ENCODE data around the gene E2F8.

GRCh38 chr11:19229671-19230070, 11.1 kb downstream of the E2F8 start:
- TF ChIP-seq, protein P1, sequence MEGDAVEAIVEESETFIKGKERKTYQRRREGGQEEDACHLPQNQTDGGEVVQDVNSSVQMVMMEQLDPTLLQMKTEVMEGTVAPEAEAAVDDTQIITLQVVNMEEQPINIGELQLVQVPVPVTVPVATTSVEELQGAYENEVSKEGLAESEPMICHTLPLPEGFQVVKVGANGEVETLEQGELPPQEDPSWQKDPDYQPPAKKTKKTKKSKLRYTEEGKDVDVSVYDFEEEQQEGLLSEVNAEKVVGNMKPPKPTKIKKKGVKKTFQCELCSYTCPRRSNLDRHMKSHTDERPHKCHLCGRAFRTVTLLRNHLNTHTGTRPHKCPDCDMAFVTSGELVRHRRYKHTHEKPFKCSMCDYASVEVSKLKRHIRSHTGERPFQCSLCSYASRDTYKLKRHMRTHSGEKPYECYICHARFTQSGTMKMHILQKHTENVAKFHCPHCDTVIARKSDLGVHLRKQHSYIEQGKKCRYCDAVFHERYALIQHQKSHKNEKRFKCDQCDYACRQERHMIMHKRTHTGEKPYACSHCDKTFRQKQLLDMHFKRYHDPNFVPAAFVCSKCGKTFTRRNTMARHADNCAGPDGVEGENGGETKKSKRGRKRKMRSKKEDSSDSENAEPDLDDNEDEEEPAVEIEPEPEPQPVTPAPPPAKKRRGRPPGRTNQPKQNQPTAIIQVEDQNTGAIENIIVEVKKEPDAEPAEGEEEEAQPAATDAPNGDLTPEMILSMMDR (IDR thresholded peaks at IDR 0.05; ENCODE audit: poor library complexity, severe bottlenecking) = no peak
- no peak for TF ChIP-seq EZH2 (IDR thresholded peaks at IDR 0.05; ENCODE audit: borderline replicate concordance, insufficient read depth, low read length, poor library complexity, severe bottlenecking)
- no peak for TF ChIP-seq POLR2AphosphoS5 (IDR thresholded peaks at IDR 0.05)
- no peak for TF ChIP-seq TAF1 (IDR thresholded peaks at IDR 0.05; ENCODE audit: low read depth)
- no peak for TF ChIP-seq EP300 (conservative IDR thresholded peaks at IDR 0.05; ENCODE audit: poor library complexity, severe bottlenecking)

Data from neural cell (in vitro differentiated cells).